ENCODE measurements around the gene AURKA.

DNA sequence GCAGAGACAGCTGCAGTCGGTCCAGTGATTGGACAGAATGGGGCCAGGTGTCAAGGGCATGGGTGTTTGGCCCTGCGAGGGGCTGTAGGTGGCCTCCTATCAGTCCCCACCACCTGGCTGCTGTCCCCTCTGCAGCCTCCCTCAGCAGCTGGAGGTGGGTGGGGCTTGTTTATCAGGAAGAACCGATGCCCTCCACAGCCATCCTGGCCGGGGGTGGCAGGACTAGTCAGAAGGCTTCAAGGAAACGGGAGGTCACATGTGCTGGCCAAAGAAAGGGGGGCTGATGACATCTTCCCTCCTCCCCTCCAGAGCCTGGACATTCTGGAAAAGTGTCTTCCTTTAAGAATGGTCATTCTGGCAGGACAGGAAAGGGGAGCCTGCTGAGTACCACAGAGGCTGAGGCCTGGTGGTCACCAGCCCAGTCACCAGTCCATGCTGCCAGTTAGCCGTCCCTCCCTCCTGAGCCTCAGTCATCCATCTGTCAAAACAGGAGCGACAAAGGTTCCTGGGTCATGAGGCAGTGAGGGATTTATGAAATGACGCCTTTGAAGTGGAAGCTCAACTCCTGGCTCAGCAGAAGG lies 29.1 kb downstream of the AURKA start:
- TF ChIP-seq POLR2A (IDR thresholded peaks at IDR 0.05; ENCODE audit: low read depth, low read length) (no peak), POLR2AphosphoS5 (IDR thresholded peaks at IDR 0.05; ENCODE audit: low read depth, low read length) (no peak), PAX5 (IDR thresholded peaks at IDR 0.05; ENCODE audit: insufficient read depth, low read length, severe bottlenecking) (no peak), TAF1 (IDR thresholded peaks at IDR 0.05; ENCODE audit: low read depth, low read length) (no peak)

All from GM12891 (cell line).